MM.1S (cell line): ENCODE measurements around the gene VSTM2A.

Experiments
- DNase-seq: peaks from one replicate; pipeline ENCODE4 v3.0.0-alpha.2; 2015
- H2AFZ ChIP-seq: fragments of 300-600 bp; sonication (generic); 2 replicates; pipeline ENCODE4 v1.6.0; 2016; ENCODE audit warnings: antibody characterized with exemption, low read length
- H3F3A ChIP-seq: fragments of 300-600 bp; sonication (generic); 2 replicates; pipeline ENCODE4 v1.6.1; 2016; ENCODE audit warnings: mild to moderate bottlenecking, antibody characterized with exemption, low read length, moderate library complexity, mixed read lengths; ENCODE audit not compliant: insufficient read depth
- H3K27ac ChIP-seq: fragments of 300-600 bp; sonication (generic); 2 replicates; pipeline ENCODE4 v1.5.1; 2016; ENCODE audit warnings: mild to moderate bottlenecking, low read length
- H3K27me3 ChIP-seq: fragments of 300-600 bp; sonication (generic); replicated peaks from 2 replicates; pipeline ENCODE4 v1.6.0; 2016; ENCODE audit warnings: low read length; ENCODE audit not compliant: insufficient read depth
- H3K36me3 ChIP-seq: fragments of 300-600 bp; sonication (generic); replicated peaks from 2 replicates; pipeline ENCODE4 v1.6.1; 2016; ENCODE audit warnings: mild to moderate bottlenecking, low read length, mixed read lengths; ENCODE audit not compliant: insufficient read depth
- H3K4me1 ChIP-seq: fragments of 300-600 bp; sonication (generic); 2 replicates; pipeline ENCODE4 v1.6.1; 2016; ENCODE audit warnings: low read length, mixed read lengths
- H3K4me2 ChIP-seq: fragments of 300-600 bp; sonication (generic); 2 replicates; pipeline ENCODE4 v1.6.0; 2016; ENCODE audit warnings: low read depth, low read length
- H3K4me3 ChIP-seq: fragments of 300-600 bp; sonication (generic); 2 replicates; pipeline ENCODE4 v1.5.1; 2016; ENCODE audit warnings: low read length, mixed read lengths
- H3K79me2 ChIP-seq: fragments of 300-600 bp; sonication (generic); 2 replicates; pipeline ENCODE4 v1.6.1; 2016; ENCODE audit warnings: mixed run types, low read length, mixed read lengths
- H3K9ac ChIP-seq: fragments of 300-600 bp; sonication (generic); 2 replicates; pipeline ENCODE4 v1.6.1; 2016; ENCODE audit warnings: low read length, mixed read lengths
- H3K9me2 ChIP-seq: fragments of 300-600 bp; sonication (generic); replicated peaks from 2 replicates; pipeline ENCODE4 v1.6.1; 2016; ENCODE audit warnings: mild to moderate bottlenecking, low read length, mixed read lengths; ENCODE audit not compliant: insufficient read depth
- H3K9me3 ChIP-seq: fragments of 300-600 bp; sonication (generic); replicated peaks from 2 replicates; pipeline ENCODE4 v1.6.1; 2016; ENCODE audit warnings: mild to moderate bottlenecking, low read length, mixed read lengths; ENCODE audit not compliant: insufficient read depth
- H4K20me1 ChIP-seq: fragments of 300-600 bp; sonication (generic); 2 replicates; pipeline ENCODE4 v1.6.1; 2016; ENCODE audit warnings: mild to moderate bottlenecking, low read length, moderate library complexity, mixed read lengths; ENCODE audit not compliant: insufficient read depth
- EZH2 ChIP-seq: fragments of 300-600 bp; sonication (generic); optimal IDR thresholded peaks from 2 replicates; pipeline ENCODE3; 2017; ENCODE audit warnings: low read depth, mild to moderate bottlenecking, antibody characterized with exemption, low read length, mixed read lengths
- EZH2phosphoT487 ChIP-seq: fragments of 300-600 bp; sonication (generic); IDR thresholded peaks from 2 replicates; pipeline ENCODE4 v1.6.1; 2018; ENCODE audit warnings: antibody characterized with exemption, low read length
- TF ChIP-seq, protein P1 (sequence below): fragments of 300-600 bp; sonication (generic); IDR thresholded peaks from 2 replicates; pipeline ENCODE4 v1.5.1; 2016; ENCODE audit warnings: antibody characterized with exemption, low read length, mixed read lengths

VSTM2A gene

DNA sequence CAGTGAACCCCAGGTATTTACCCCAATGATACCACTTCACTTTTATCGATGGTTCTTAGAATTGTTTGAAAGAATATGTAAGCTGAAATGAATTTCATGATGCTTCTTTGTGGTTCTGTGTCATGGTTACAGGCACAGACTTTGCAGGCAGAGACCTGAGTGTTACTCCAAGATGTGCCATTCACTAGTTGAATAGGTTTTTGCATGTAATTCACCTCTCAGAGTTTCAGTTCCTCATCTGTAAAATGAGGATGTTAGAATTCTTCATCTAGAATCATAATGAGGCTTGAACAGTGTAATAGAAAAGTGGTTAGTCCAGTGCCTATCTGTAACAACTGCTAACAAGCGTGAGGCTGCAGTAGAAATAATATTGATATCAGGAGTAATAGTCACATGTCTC, 54.6 kb downstream of the VSTM2A start:
- peak; percentile 36 for DNase-seq
- H3K79me2 ChIP-seq, result no peaks in the 10 kb centered on the region
- H3K27ac ChIP-seq, result no peak overlapping the region
- no peak overlapping the region for H3K4me2 ChIP-seq
- H3K27me3 ChIP-seq, result no peaks in the 10 kb centered on the region
- no peaks in the 10 kb centered on the region for H3K9me2 ChIP-seq
- H3K9me3 ChIP-seq, result no peaks in the 10 kb centered on the region
- no peaks in the 10 kb centered on the region for H3F3A ChIP-seq
- no peak overlapping the region for H3K9ac ChIP-seq
- no peaks in the 10 kb centered on the region for H3K4me1 ChIP-seq
- no peaks in the 10 kb centered on the region for H4K20me1 ChIP-seq
- TF ChIP-seq, protein P1, sequence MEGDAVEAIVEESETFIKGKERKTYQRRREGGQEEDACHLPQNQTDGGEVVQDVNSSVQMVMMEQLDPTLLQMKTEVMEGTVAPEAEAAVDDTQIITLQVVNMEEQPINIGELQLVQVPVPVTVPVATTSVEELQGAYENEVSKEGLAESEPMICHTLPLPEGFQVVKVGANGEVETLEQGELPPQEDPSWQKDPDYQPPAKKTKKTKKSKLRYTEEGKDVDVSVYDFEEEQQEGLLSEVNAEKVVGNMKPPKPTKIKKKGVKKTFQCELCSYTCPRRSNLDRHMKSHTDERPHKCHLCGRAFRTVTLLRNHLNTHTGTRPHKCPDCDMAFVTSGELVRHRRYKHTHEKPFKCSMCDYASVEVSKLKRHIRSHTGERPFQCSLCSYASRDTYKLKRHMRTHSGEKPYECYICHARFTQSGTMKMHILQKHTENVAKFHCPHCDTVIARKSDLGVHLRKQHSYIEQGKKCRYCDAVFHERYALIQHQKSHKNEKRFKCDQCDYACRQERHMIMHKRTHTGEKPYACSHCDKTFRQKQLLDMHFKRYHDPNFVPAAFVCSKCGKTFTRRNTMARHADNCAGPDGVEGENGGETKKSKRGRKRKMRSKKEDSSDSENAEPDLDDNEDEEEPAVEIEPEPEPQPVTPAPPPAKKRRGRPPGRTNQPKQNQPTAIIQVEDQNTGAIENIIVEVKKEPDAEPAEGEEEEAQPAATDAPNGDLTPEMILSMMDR, result no peak
- no peak for TF ChIP-seq EZH2phosphoT487
- TF ChIP-seq EZH2, result no peak
- no peaks in the 10 kb centered on the region for H3K36me3 ChIP-seq
- no peak overlapping the region for H2AFZ ChIP-seq
- H3K4me3 ChIP-seq, result no peak overlapping the region

DNA sequence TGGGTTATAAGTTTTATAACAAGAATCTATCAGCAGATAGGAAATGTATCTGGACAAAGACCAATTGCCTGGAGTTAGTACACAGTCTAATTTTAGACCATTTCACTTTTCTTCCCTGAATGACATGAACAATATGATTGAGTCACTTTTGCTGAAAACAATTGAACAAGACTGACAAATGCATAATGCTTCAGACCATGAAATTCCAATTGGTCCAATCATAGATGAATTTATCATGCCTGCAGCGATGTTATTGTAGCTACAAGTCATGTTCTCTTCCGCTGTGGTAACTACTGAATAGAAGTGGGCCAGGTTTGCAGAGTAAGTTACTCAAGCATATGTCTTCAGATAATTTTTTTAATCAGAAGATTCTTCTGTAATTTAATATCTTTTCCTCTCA, 73.4 kb downstream of the VSTM2A start:
- no peaks in the 10 kb centered on the region for H3K36me3 ChIP-seq
- no peaks in the 10 kb centered on the region for H3K4me1 ChIP-seq
- H3K9me3 ChIP-seq, result no peaks in the 10 kb centered on the region
- no peaks in the 10 kb centered on the region for H3F3A ChIP-seq
- H3K27ac ChIP-seq, result no peak overlapping the region
- H3K27me3 ChIP-seq, result no peaks in the 10 kb centered on the region
- no peak overlapping the region for H2AFZ ChIP-seq
- H3K4me2 ChIP-seq, result no peak overlapping the region
- H3K4me3 ChIP-seq, result no peak overlapping the region
- H3K79me2 ChIP-seq, result no peaks in the 10 kb centered on the region
- no peak overlapping the region for H3K9ac ChIP-seq
- no peak for DNase-seq
- H3K9me2 ChIP-seq, result no peaks in the 10 kb centered on the region
- no peaks in the 10 kb centered on the region for H4K20me1 ChIP-seq
- TF ChIP-seq EZH2, result no peak
- no peak for TF ChIP-seq EZH2phosphoT487
- TF ChIP-seq, protein P1, result no peak
